ENCODE measurements around the gene CAPN13. TPM values are rescaled to one million over a fixed set of nuclear protein-coding genes. Genes with fewer than 3 reads are reported as not detected.
A peak's percentile ranks its signal among the peaks of the same experiment; 100 is the strongest.

CAPN13 gene
- total and polyA plus RNA-seq, 3 donors from 2014 or later, result 0.57 to 2.7 (median 2.2) TPM

- no peak for TF ChIP-seq POLR2A (IDR thresholded peaks at IDR 0.05)
- TF ChIP-seq, protein P1, sequence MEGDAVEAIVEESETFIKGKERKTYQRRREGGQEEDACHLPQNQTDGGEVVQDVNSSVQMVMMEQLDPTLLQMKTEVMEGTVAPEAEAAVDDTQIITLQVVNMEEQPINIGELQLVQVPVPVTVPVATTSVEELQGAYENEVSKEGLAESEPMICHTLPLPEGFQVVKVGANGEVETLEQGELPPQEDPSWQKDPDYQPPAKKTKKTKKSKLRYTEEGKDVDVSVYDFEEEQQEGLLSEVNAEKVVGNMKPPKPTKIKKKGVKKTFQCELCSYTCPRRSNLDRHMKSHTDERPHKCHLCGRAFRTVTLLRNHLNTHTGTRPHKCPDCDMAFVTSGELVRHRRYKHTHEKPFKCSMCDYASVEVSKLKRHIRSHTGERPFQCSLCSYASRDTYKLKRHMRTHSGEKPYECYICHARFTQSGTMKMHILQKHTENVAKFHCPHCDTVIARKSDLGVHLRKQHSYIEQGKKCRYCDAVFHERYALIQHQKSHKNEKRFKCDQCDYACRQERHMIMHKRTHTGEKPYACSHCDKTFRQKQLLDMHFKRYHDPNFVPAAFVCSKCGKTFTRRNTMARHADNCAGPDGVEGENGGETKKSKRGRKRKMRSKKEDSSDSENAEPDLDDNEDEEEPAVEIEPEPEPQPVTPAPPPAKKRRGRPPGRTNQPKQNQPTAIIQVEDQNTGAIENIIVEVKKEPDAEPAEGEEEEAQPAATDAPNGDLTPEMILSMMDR (IDR thresholded peaks at IDR 0.05), result no peak
- no peaks in the 10 kb centered on the region for H3K36me3 ChIP-seq (ENCODE audit: low read depth, missing control alignments)
- no peak for DNase-seq
- WGBS, 2 donors, result 35 to 50% methylated on average over 4 of the region's 4 CpGs
- no peaks in the 10 kb centered on the region for H3K27me3 ChIP-seq
- H3K9me3 ChIP-seq, result no peaks in the 10 kb centered on the region
- peaks cover 17% of the 10 kb centered on the region for H3K4me1 ChIP-seq
- intact Hi-C loops (cut with DNase I; ENCODE audit: low total_unique reads), result no loop called here
- no peak overlapping the region for H3K27ac ChIP-seq
- H3K4me3 ChIP-seq, result no peak overlapping the region
These were observed 120.6 kb downstream of the CAPN13 start for GRCh38 chr2:30686669-30687068.

- WGBS, 2 donors, result 85 to 97% methylated on average over 2 of the region's 2 CpGs
- H3K27me3 ChIP-seq, result no peaks in the 10 kb centered on the region
- H3K4me1 ChIP-seq, result peaks cover 17% of the 10 kb centered on the region
- intact Hi-C loops (cut with DNase I; ENCODE audit: low total_unique reads), result no loop called here
- no peaks in the 10 kb centered on the region for H3K36me3 ChIP-seq (ENCODE audit: low read depth, missing control alignments)
- no peak for TF ChIP-seq POLR2A (IDR thresholded peaks at IDR 0.05)
- TF ChIP-seq, protein P1 (IDR thresholded peaks at IDR 0.05), result peak in 2 of 3 experiments; percentile 16 to 19
- no peak for DNase-seq
- no peak overlapping the region for H3K4me3 ChIP-seq
- no peak overlapping the region for H3K27ac ChIP-seq
- no peaks in the 10 kb centered on the region for H3K9me3 ChIP-seq
These were observed 121.2 kb downstream of the CAPN13 start for GRCh38 chr2:30686000-30686399.

GRCh38 chr2:30684996-30685395, 122.2 kb downstream of the CAPN13 start:
- H3K27ac ChIP-seq, result no peak overlapping the region
- 85 to 90% methylated on average over 3 of the region's 3 CpGs for WGBS, 2 donors
- no peak overlapping the region for H3K4me3 ChIP-seq
- intact Hi-C loops (cut with DNase I; ENCODE audit: low total_unique reads), result no loop called here
- no peaks in the 10 kb centered on the region for H3K9me3 ChIP-seq
- TF ChIP-seq, protein P1 (IDR thresholded peaks at IDR 0.05), result no peak
- no peak for TF ChIP-seq POLR2A (IDR thresholded peaks at IDR 0.05)
- DNase-seq, result no peak
- H3K27me3 ChIP-seq, result no peaks in the 10 kb centered on the region
- peaks cover 12% of the 10 kb centered on the region for H3K4me1 ChIP-seq
- no peaks in the 10 kb centered on the region for H3K36me3 ChIP-seq (ENCODE audit: low read depth, missing control alignments)

- H3K27me3 ChIP-seq, result no peaks in the 10 kb centered on the region
- peaks cover 7% of the 10 kb centered on the region for H3K4me1 ChIP-seq
- intact Hi-C loops (cut with DNase I; ENCODE audit: low total_unique reads), result no loop called here
- H3K9me3 ChIP-seq, result no peaks in the 10 kb centered on the region
- no peak overlapping the region for H3K4me3 ChIP-seq
- H3K36me3 ChIP-seq (ENCODE audit: low read depth, missing control alignments), result no peaks in the 10 kb centered on the region
- no peak overlapping the region for H3K27ac ChIP-seq
- no peak for DNase-seq
- TF ChIP-seq POLR2A (IDR thresholded peaks at IDR 0.05), result no peak
- 80 to 89% methylated on average over 5 of the region's 5 CpGs for WGBS, 2 donors
These were observed 122.7 kb downstream of the CAPN13 start for GRCh38 chr2:30684516-30684915.

GRCh38 chr2:30684026-30684425, 123.2 kb downstream of the CAPN13 start:
- DNase-seq, result no peak
- TF ChIP-seq, protein P1 (IDR thresholded peaks at IDR 0.05), result no peak
- TF ChIP-seq POLR2A (IDR thresholded peaks at IDR 0.05), result no peak
- Histone ChIP-seq H3K36me3 (ENCODE audit: low read depth, missing control alignments) (no peaks in the 10 kb centered on the region), H3K4me1 (peaks cover 3% of the 10 kb centered on the region), H3K27me3 (no peaks in the 10 kb centered on the region), H3K27ac (no peak overlapping the region), H3K4me3 (no peak overlapping the region), H3K9me3 (no peaks in the 10 kb centered on the region)
- intact Hi-C loops (cut with DNase I; ENCODE audit: low total_unique reads), result no loop called here
- 94 to 98% methylated on average over 8 of the region's 8 CpGs for WGBS, 2 donors

Measured in testis (tissue), 3 donors.